WERI-Rb-1 (cell line): Measurements from ENCODE around the gene GNB3.

Experiments
- DNase-seq: peaks from one replicate; pipeline ENCODE4 v3.0.0-alpha.2; 2020
- H3K27ac ChIP-seq: fragments of 250-450 bp; sonication (Bioruptor Pico); 2 replicates; pipeline ENCODE4 v1.5.1; 2020; ENCODE audit warnings: mild to moderate bottlenecking, moderate library complexity
- H3K27me3 ChIP-seq: fragments of 250-450 bp; sonication (Bioruptor Pico); 2 replicates; pipeline ENCODE4 v1.5.1; 2021; ENCODE audit warnings: mild to moderate bottlenecking, low read depth, moderate library complexity; ENCODE audit not compliant: insufficient read depth, severe bottlenecking
- H3K36me3 ChIP-seq: fragments of 250-450 bp; sonication (Bioruptor Pico); 2 replicates; pipeline ENCODE4 v1.5.1; 2020; ENCODE audit warnings: mild to moderate bottlenecking, moderate library complexity
- H3K4me3 ChIP-seq: 2 replicates; pipeline ENCODE4 v1.5.1; 2011; ENCODE audit warnings: low read depth, mild to moderate bottlenecking, control low read depth, low read length
- H3K9me3 ChIP-seq: fragments of 250-450 bp; sonication (Bioruptor Pico); 2 replicates; pipeline ENCODE4 v1.5.1; 2021; ENCODE audit warnings: mild to moderate bottlenecking, moderate library complexity; ENCODE audit not compliant: severe bottlenecking
- TF ChIP-seq, protein P1 (sequence below): IDR thresholded peaks from 2 replicates; pipeline ENCODE4 v1.5.1; 2011; ENCODE audit warnings: low read depth, mild to moderate bottlenecking, control low read depth, inconsistent platforms, low read length

GNB3 gene

DNA sequence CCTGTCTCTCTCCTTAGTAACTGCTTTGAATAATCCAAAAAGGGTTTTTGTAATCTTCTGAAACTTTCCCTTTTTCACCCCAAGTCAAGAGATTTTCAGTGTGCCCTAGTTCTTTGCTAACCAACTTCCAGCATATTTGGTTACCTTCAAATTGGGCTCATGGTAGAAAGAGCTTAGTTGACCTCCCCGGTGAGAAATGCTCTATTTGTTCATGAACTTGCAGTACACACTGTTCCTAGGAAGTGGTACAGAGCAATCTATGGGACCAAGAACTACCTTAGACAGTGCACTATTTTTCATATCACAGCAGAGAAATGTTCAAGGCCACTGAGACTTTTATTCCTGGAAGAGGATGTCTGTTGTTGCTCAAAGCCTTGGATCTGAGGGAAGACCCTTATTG lies 12.9 kb downstream of the GNB3 start:
- TF ChIP-seq, protein P1, sequence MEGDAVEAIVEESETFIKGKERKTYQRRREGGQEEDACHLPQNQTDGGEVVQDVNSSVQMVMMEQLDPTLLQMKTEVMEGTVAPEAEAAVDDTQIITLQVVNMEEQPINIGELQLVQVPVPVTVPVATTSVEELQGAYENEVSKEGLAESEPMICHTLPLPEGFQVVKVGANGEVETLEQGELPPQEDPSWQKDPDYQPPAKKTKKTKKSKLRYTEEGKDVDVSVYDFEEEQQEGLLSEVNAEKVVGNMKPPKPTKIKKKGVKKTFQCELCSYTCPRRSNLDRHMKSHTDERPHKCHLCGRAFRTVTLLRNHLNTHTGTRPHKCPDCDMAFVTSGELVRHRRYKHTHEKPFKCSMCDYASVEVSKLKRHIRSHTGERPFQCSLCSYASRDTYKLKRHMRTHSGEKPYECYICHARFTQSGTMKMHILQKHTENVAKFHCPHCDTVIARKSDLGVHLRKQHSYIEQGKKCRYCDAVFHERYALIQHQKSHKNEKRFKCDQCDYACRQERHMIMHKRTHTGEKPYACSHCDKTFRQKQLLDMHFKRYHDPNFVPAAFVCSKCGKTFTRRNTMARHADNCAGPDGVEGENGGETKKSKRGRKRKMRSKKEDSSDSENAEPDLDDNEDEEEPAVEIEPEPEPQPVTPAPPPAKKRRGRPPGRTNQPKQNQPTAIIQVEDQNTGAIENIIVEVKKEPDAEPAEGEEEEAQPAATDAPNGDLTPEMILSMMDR: no peak
- Histone ChIP-seq H3K27ac (peak overlapping the region; percentile 92), H3K27me3 (no peaks in the 10 kb centered on the region), H3K36me3 (peaks cover 63% of the 10 kb centered on the region), H3K4me3 (peak overlapping the region; percentile 77; the same call in 1 of the 2 replicates), H3K9me3 (no peaks in the 10 kb centered on the region)
- no peak for DNase-seq

DNA sequence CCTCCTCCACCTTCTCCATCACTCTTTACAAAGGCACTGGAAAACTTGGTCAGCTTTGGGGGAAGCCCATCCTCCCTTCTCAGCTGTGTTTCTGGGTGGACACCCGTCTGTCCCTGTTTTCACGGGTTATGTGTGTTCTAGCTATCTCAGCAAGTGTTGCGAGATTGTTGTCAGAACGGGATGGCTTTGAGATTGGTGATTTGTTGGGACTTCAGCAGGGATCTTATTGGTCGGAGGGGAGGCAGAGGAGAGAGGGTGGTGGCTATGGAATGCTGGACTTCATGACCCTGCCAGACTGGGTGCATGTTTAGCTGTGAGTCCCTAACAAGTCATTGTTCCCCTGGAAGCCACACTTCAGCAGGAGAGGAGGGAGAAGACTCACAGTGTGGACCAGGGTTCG lies 13.3 kb downstream of the GNB3 start:
- TF ChIP-seq, protein P1: no peak
- Histone ChIP-seq H3K36me3 (peaks cover 63% of the 10 kb centered on the region), H3K27me3 (no peaks in the 10 kb centered on the region), H3K4me3 (no peak overlapping the region), H3K9me3 (no peaks in the 10 kb centered on the region), H3K27ac (no peak overlapping the region; the same call in 1 of the 2 replicates)
- no peak for DNase-seq

DNA sequence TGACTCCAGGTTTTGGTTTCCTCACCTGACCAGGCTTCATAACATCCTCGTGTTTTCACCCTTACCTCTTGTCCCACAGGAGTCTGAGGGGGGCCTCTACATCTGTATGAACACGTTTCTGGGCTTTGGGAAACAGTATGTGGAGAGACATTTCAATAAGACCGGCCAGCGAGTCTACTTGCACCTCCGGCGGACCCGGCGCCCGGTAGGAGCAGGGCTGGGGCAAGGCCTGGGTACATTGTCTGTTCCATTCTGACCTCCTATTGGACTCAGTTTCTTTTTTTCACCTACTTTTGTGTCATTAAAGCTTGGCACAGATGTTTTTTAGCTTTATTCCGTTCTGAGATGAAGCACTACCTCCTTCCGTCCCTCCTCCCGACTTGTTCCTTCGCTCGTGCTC lies 14.6 kb downstream of the GNB3 start:
- H3K27me3 ChIP-seq: no peaks in the 10 kb centered on the region
- no peak overlapping the region for H3K4me3 ChIP-seq
- H3K27ac ChIP-seq: no peak overlapping the region
- peaks cover 62% of the 10 kb centered on the region for H3K36me3 ChIP-seq
- no peaks in the 10 kb centered on the region for H3K9me3 ChIP-seq
- TF ChIP-seq, protein P1: no peak
- no peak for DNase-seq

DNA sequence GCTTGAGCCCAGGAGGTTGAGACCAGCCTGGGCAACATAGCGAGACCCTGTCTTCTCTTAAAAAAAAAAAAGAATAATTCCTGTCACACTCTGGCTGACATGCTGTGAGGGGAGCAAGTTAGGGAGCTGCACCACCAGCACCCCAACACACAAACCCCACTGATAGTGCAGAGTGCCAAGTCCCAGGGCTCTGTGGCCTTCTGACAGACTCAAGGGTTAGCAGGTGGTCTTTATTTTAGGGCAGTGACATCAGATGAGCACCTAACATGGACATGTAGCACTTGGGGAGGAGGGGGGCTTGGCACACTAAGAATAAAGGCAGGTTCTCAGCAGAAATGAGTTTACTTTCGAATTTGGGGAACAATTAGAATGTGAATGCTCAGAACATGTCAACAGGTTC lies 18.1 kb downstream of the GNB3 start:
- no peak for DNase-seq
- Histone ChIP-seq H3K27ac (no peak overlapping the region), H3K4me3 (no peak overlapping the region), H3K36me3 (peaks cover 86% of the 10 kb centered on the region), H3K27me3 (no peaks in the 10 kb centered on the region), H3K9me3 (no peaks in the 10 kb centered on the region)
- TF ChIP-seq, protein P1: no peak

DNA sequence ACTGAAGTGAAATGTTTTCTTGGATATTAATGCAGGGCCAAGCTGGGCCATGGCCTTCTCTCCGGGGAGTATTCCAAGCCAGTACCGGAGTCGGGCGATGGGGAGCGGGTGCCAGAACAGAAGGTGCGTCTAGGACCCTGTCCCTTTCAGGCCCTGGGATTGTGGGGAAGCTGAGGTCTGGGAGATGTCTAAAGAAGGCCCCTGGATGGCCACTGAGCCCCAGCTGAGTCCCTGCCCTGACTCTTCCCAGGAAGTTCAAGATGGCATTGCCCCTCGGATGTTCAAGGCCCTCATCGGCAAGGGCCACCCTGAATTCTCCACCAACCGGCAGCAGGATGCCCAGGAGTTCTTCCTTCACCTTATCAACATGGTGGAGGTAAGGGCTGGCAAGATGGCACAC lies 19.4 kb downstream of the GNB3 start:
- no peak overlapping the region for H3K27ac ChIP-seq
- H3K27me3 ChIP-seq: no peaks in the 10 kb centered on the region
- no peak for DNase-seq
- peaks cover 94% of the 10 kb centered on the region for H3K36me3 ChIP-seq
- TF ChIP-seq, protein P1: no peak
- H3K4me3 ChIP-seq: no peak overlapping the region
- H3K9me3 ChIP-seq: no peaks in the 10 kb centered on the region

DNA sequence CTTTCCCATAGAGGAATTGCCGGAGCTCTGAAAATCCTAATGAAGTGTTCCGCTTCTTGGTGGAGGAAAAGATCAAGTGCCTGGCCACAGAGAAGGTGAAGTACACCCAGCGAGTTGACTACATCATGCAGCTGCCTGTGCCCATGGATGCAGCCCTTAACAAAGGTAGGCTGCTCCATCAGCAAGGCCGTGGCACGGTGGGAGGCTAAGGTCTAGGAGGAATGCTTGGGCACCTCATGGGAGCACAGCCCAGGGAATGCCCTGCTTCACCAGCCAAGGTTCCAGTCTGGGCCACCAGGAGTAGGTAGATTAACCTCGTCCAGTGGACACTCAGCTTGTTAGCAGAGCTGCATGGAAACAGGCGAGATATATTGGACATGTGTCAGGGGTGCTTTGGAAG lies 20.2 kb downstream of the GNB3 start:
- peaks cover 97% of the 10 kb centered on the region for H3K36me3 ChIP-seq
- no peaks in the 10 kb centered on the region for H3K27me3 ChIP-seq
- TF ChIP-seq, protein P1: no peak

More for the DNA sequence above, 20.2 kb downstream of the GNB3 start:
- no peak for DNase-seq
- Histone ChIP-seq H3K4me3 (no peak overlapping the region), H3K27ac (no peak overlapping the region), H3K9me3 (no peaks in the 10 kb centered on the region)
